Keratinocyte (primary cell): ENCODE results near the gene GID4. TPM values are rescaled to one million over a fixed set of nuclear protein-coding genes. Genes with fewer than 3 reads are reported as not detected.

Experiments used
- DNase-seq: peaks from one replicate; pipeline ENCODE4 v3.0.0-alpha.2; 2011; ENCODE audit warnings: low read depth, missing footprints, low spot score
- FAIRE-seq: peaks from 2 replicates; lab custom pipeline; 2011; peaks lifted over from hg19 to GRCh38; lab: Jason Lieb, UNC
- H2AFZ ChIP-seq: 2 replicates; pipeline ENCODE4 v1.6.0; 2012; ENCODE audit warnings: low read length, control low read depth, inconsistent platforms; ENCODE audit not compliant: control insufficient read depth
- H3K27ac ChIP-seq: 2 replicates; pipeline ENCODE4 v1.5.1; 2011; ENCODE audit warnings: low read length; ENCODE audit not compliant: control insufficient read depth, insufficient read depth
- H3K27me3 ChIP-seq: 3 replicates; pipeline ENCODE4 v1.6.0; 2011; ENCODE audit warnings: low read length; ENCODE audit not compliant: control insufficient read depth, insufficient read depth; ENCODE audit errors: extremely low read depth
- H3K36me3 ChIP-seq, 2 experiments: 2 replicates in 1 of 2; 3 replicates in 1 of 2; pipeline ENCODE4 v1.5.1; 2011; ENCODE audit warnings: low read length in 2 of 2, mild to moderate bottlenecking in 1 of 2; ENCODE audit not compliant: control insufficient read depth in 2 of 2, insufficient read depth in 2 of 2; ENCODE audit errors: extremely low read depth in 1 of 2
- H3K4me1 ChIP-seq: 3 replicates; pipeline ENCODE4 v1.5.1; 2011; ENCODE audit warnings: low read length; ENCODE audit not compliant: control insufficient read depth, insufficient read depth; ENCODE audit errors: extremely low read depth
- H3K4me2 ChIP-seq: 3 replicates; pipeline ENCODE4 v1.6.0; 2011; ENCODE audit warnings: low read depth, low read length; ENCODE audit not compliant: control insufficient read depth, insufficient read depth; ENCODE audit errors: extremely low read depth
- H3K4me3 ChIP-seq, 3 experiments: fragments of 200-600 bp in 1 of 3; sonication (generic) in 1 of 3; 2 replicates in 2 of 3; 3 replicates in 1 of 3; pipeline ENCODE4 v1.5.1; 2011 to 2016; ENCODE audit warnings: low read length in 3 of 3, mild to moderate bottlenecking in 3 of 3, control low read depth in 2 of 3, inconsistent platforms in 1 of 3, low read depth in 1 of 3, mixed read lengths in 1 of 3, mixed run types in 1 of 3, moderate library complexity in 1 of 3; ENCODE audit not compliant: control insufficient read depth in 2 of 3, insufficient read depth in 2 of 3; ENCODE audit errors: extremely low read depth in 1 of 3
- H3K79me2 ChIP-seq: 2 replicates; pipeline ENCODE4 v1.6.0; 2012; ENCODE audit warnings: low read length; ENCODE audit not compliant: control insufficient read depth, insufficient read depth
- H3K9ac ChIP-seq: 3 replicates; pipeline ENCODE4 v1.6.0; 2011; ENCODE audit warnings: low read length; ENCODE audit not compliant: control insufficient read depth, insufficient read depth; ENCODE audit errors: extremely low read depth
- H3K9me1 ChIP-seq: 3 replicates; pipeline ENCODE4 v1.6.0; 2011; ENCODE audit warnings: low read length; ENCODE audit not compliant: control insufficient read depth, insufficient read depth; ENCODE audit errors: extremely low read depth
- H3K9me3 ChIP-seq: 2 replicates; pipeline ENCODE4 v1.5.1; 2012; ENCODE audit warnings: low read depth, low read length; ENCODE audit not compliant: control insufficient read depth
- H4K20me1 ChIP-seq: 3 replicates; pipeline ENCODE4 v1.6.0; 2011; ENCODE audit warnings: low read length; ENCODE audit not compliant: control insufficient read depth, insufficient read depth; ENCODE audit errors: extremely low read depth
- EZH2 ChIP-seq: IDR thresholded peaks from one replicate; pipeline ENCODE4 v1.6.1; 2012; ENCODE audit warnings: inconsistent platforms, mild to moderate bottlenecking, low read length, moderate library complexity
- dilution Hi-C: fragments of 300-500 bp; cut with MboI; formaldehyde crosslinking; loops from one replicate; pipeline ENCODE4 v1.7.0; 2020; ENCODE audit warnings: low sequenced_read_pairs; ENCODE audit not compliant: extremely low pct_ligation_motif_present
- polyA plus RNA-seq, 5 experiments: library from polyadenylated mRNA; depleted of rRNA in 3 of 5; stranded (reverse) in 3 of 5; stranded (forward) in 1 of 5; unstranded in 1 of 5; fragments of >200 nt; gene quantifications; 1 replicate in 1 of 5; 2 replicates in 3 of 5; 3 replicates in 1 of 5; pipeline versions ENCODE4 v1.2.1 to v1.2.3, GENCODE V29; 2011 to 2012; ENCODE audit warnings: missing spikeins in 2 of 5, low read depth in 1 of 5, low replicate concordance in 1 of 5
- TF ChIP-seq, protein P1 (sequence below), 3 experiments: IDR thresholded peaks in 1 of 3; conservative IDR thresholded peaks in 1 of 3; optimal IDR thresholded peaks in 1 of 3; 2 replicates in 2 of 3; 3 replicates in 1 of 3; pipeline versions ENCODE3 to v1.5.1; 2011; ENCODE audit warnings: low read length in 3 of 3, mild to moderate bottlenecking in 3 of 3, moderate library complexity in 2 of 3, control low read depth in 1 of 3, inconsistent platforms in 1 of 3; ENCODE audit not compliant: insufficient read depth in 2 of 3; ENCODE audit errors: extremely low read depth in 1 of 3

GID4 gene
- polyA plus RNA-seq, 1 donor (not counting 4 experiments of a cell fraction or from before 2014, with no cell fraction given): 16.8 TPM

DNA sequence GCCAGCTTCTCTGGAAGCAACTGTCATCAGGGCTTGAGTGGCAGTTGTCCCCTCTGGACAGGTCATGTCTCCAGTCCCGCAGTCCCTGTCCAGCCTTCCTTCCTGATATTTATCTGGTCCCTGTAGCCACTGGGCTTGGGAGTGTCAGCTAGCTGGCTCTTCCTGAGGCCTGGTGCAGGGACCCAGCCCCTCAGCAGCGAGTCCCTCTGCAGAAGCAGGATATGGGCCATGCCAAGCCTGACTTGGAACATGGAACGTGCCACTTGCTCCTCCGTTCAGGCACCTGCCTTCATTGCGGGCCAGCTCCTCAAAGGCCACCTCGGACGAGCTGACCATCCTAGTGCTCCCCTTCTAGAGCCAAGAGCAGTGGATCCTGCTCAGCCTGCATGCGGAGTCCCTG, 40.3 kb upstream of the GID4 start:
- peaks cover 9% of the 10 kb centered on the region for H3K4me1 ChIP-seq
- no peak overlapping the region for H2AFZ ChIP-seq
- no peaks in the 10 kb centered on the region for H3K9me3 ChIP-seq
- H3K36me3 ChIP-seq: no peaks in the 10 kb centered on the region
- no peaks in the 10 kb centered on the region for H3K27me3 ChIP-seq
- no peaks in the 10 kb centered on the region for H3K9me1 ChIP-seq
- no peak overlapping the region for H3K4me3 ChIP-seq
- dilution Hi-C loops: no loop called here
- H3K9ac ChIP-seq: no peak overlapping the region
- no peaks in the 10 kb centered on the region for H4K20me1 ChIP-seq
- FAIRE-seq (no peak), DNase-seq (no peak)
- H3K4me2 ChIP-seq: no peak overlapping the region
- TF ChIP-seq, protein P1, sequence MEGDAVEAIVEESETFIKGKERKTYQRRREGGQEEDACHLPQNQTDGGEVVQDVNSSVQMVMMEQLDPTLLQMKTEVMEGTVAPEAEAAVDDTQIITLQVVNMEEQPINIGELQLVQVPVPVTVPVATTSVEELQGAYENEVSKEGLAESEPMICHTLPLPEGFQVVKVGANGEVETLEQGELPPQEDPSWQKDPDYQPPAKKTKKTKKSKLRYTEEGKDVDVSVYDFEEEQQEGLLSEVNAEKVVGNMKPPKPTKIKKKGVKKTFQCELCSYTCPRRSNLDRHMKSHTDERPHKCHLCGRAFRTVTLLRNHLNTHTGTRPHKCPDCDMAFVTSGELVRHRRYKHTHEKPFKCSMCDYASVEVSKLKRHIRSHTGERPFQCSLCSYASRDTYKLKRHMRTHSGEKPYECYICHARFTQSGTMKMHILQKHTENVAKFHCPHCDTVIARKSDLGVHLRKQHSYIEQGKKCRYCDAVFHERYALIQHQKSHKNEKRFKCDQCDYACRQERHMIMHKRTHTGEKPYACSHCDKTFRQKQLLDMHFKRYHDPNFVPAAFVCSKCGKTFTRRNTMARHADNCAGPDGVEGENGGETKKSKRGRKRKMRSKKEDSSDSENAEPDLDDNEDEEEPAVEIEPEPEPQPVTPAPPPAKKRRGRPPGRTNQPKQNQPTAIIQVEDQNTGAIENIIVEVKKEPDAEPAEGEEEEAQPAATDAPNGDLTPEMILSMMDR (optimal IDR thresholded peaks at IDR 0.05 in 1 of 3, IDR thresholded peaks at IDR 0.05 in 1 of 3, conservative IDR thresholded peaks at IDR 0.05 in 1 of 3; ENCODE audit: extremely low read depth in 1 of 3, insufficient read depth in 2 of 3, low read length in 3 of 3): no peak
- TF ChIP-seq EZH2: no peak
- no peak overlapping the region for H3K27ac ChIP-seq
- no peaks in the 10 kb centered on the region for H3K79me2 ChIP-seq

DNA sequence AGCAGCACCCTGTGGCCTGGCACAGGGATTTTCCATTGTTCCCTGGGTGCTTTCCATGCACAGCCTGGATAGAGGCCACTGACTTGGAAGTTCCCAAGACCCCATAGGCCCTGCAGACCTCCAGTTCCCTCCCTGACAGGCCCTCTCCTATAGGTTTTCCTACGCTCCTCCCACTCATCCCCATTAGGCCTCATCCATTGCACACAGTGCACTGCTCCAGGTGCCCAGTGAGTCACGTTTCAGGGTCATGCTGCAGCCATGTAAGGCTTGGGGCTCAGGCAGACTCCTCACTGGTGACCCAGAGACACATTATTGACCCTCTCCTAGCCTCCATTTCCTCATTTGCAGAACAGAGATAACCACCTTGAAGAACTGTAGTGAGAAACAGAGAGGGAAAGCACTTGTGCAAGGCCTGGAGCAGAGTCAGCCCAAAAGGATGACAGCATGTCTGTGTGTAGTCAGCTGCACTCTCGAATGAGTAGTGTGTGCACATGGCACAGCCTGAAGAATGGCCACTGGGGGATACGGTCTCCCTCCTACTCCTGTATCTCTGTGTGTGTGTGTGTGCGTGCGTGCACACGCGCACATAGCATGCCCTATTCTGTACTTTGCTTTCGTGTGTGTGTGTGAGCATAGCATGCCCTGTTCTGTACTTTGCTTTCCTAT, 39.7 kb upstream of the GID4 start:
- DNase-seq: no peak
- dilution Hi-C loops: no loop called here
- no peaks in the 10 kb centered on the region for H3K27me3 ChIP-seq
- no peak for FAIRE-seq
- H3K9ac ChIP-seq: no peak overlapping the region
- no peaks in the 10 kb centered on the region for H3K79me2 ChIP-seq
- no peak overlapping the region for H3K4me3 ChIP-seq
- no peak overlapping the region for H2AFZ ChIP-seq
- no peaks in the 10 kb centered on the region for H3K9me3 ChIP-seq
- H3K4me1 ChIP-seq: peaks cover 8% of the 10 kb centered on the region
- H3K36me3 ChIP-seq: no peaks in the 10 kb centered on the region
- no peak overlapping the region for H3K27ac ChIP-seq
- H3K4me2 ChIP-seq: no peak overlapping the region
- TF ChIP-seq, protein P1 (optimal IDR thresholded peaks at IDR 0.05 in 1 of 3, IDR thresholded peaks at IDR 0.05 in 1 of 3, conservative IDR thresholded peaks at IDR 0.05 in 1 of 3; ENCODE audit: extremely low read depth in 1 of 3, insufficient read depth in 2 of 3, low read length in 3 of 3): no peak
- TF ChIP-seq EZH2: no peak
- H4K20me1 ChIP-seq: no peaks in the 10 kb centered on the region
- no peaks in the 10 kb centered on the region for H3K9me1 ChIP-seq
